IPS DF 4.7 (cell line): ENCODE results near the gene ZNF451.
A peak's percentile ranks its signal among the peaks of the same experiment; 100 is the strongest.
"Not testable (repeated sequence)": the region's sequence is repeated elsewhere in the genome, so short reads cannot be mapped to it uniquely, and the experiment has no call there.

Experiments used
- DNase-seq: peaks from one replicate; pipeline ENCODE4 v3.0.0-alpha.2; 2013; ENCODE audit warnings: low spot score; ENCODE audit errors: extremely low read depth

Gene ZNF451

GRCh38 chr6:57089687-57090457 is at the start of gene ZNF451:
Gene ZNF451 (plus strand): TSS chr6:57090188. CDS start chr6:57090254, 66 bp downstream.
- peak; percentile 79 for DNase-seq

GRCh38 chr6:57044061-57044460 is 45.9 kb upstream of the ZNF451 start:
- not testable (repeated sequence) for DNase-seq

DNA sequence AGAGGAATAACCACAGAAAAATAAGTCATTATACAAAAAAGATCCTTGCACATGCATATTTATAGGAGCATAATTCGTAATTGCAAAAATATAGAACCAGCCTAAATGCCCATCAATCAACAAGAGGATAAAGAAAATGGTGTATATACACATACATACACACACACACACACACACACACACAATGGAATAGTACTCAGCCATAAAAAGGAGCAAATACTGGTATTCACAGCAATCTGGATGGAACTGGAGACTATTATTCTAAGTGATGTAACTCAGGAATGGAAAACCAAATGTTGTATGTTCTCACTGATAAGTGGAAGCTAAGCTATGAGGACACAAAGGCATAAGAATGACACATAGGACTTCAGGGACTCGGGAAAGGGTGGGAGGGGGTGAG is 45.4 kb upstream of the ZNF451 start:
- no peak for DNase-seq

GRCh38 chr6:57046332-57047256 is 43.4 kb upstream of the ZNF451 start, which contains the start of gene KIAA1586:
Gene KIAA1586 (plus strand): TSS chr6:57046693. CDS start chr6:57046756, 63 bp downstream.
- DNase-seq: peak; percentile 25

- DNase-seq: not testable (repeated sequence)
Observed at GRCh38 chr6:57047257-57047585, 42.8 kb upstream of the ZNF451 start.

- not testable (repeated sequence) for DNase-seq
Observed at GRCh38 chr6:57047859-57048258, 42.1 kb upstream of the ZNF451 start.

- no peak for DNase-seq
Observed at GRCh38 chr6:57048577-57048976, 41.4 kb upstream of the ZNF451 start.

DNA sequence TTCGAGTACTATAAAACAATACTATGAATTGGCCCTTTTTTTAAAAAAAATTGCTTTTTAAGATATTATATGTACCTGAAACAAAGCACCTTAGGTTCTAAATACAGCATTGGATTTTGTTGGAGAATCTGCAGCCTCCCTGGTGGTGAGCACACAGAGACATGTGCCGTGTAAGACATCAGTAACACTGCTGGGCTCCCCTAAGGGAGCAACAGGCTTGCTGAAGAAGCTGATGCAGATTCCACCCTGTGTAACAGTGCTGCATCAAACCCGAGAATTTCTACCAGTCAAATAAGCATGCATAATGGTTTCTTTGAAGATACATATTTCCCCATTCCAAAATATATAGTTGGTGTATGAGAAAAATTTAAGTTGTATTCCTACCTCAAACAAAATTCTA is 26.1 kb upstream of the ZNF451 start:
- DNase-seq: no peak

- DNase-seq: no peak
Observed at GRCh38 chr6:57064809-57065208, 25.2 kb upstream of the ZNF451 start.

GRCh38 chr6:57068061-57068460 is 21.9 kb upstream of the ZNF451 start:
- DNase-seq: no peak

- no peak for DNase-seq
Observed at GRCh38 chr6:57069228-57069627, 20.8 kb upstream of the ZNF451 start.

- DNase-seq: no peak
Observed at GRCh38 chr6:57069920-57070331, 20.1 kb upstream of the ZNF451 start.

- DNase-seq: no peak
Observed at GRCh38 chr6:57072108-57072507, 17.9 kb upstream of the ZNF451 start.

GRCh38 chr6:57074383-57074782 is 15.6 kb upstream of the ZNF451 start:
- no peak for DNase-seq

- DNase-seq: no peak
Observed at GRCh38 chr6:57075092-57075491, 14.9 kb upstream of the ZNF451 start.

- no peak for DNase-seq
Observed at GRCh38 chr6:57078531-57079207, 11.3 kb upstream of the ZNF451 start.

GRCh38 chr6:57085471-57085870 is 4.5 kb upstream of the ZNF451 start:
- DNase-seq: no peak

DNA sequence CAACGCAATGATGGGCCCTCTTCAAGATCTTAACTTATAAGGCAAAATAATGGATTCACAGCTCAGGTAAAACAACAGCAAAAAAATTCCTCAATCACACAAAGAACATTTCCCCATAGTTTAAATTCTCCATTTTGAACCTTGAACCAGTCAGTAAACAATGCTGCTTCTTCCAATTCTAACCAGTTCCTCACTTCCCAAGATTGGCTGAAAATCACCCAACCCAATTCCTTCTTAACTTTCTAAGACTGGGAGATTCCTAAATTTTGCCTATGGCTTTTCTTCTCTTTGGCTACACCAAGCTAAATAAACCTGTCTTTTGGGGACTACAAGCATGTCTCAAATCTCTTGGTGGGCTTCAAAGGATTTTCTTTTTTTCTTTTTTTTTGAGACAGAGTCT is 3.1 kb upstream of the ZNF451 start:
- DNase-seq: no peak

- DNase-seq: no peak
Observed at GRCh38 chr6:57087916-57088315, 2.1 kb upstream of the ZNF451 start.

DNA sequence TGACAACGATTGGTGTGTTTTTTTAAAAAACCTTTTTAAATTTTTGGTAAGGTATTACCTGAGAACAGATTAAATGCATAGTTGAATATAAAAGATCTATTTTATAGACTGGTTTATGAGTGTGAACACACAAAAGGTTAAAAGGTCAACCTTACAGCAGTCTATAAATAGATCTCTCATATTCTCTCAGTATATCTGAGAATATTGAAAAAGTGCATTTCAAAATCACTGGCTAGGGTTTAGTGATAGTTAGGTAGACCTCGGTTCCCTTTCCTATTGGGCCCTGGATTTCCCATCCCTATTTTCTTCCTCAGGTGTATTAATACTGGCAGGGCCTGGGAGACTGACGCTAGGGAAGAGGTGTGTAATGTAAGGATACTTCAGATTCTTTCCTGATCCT is 723 bp upstream of the ZNF451 start:
- no peak for DNase-seq

- DNase-seq: not testable (repeated sequence)
Observed at GRCh38 chr6:57090458-57091067, 575 bp downstream of the ZNF451 start.
